ENCODE results near the gene DOK7. TPM values are rescaled to one million over a fixed set of nuclear protein-coding genes. Genes with fewer than 3 reads are reported as not detected.

Gene DOK7
- total RNA-seq, 1 experiment from 2014 or later: 0.26 TPM

GRCh38 chr4:3443750-3444309 is 19.3 kb upstream of the DOK7 start:
- no peaks in the 10 kb centered on the region for H3K4me1 Mint-ChIP-seq
- H3K4ac ChIP-seq (ENCODE audit: low read depth, low read length): no peak overlapping the region
- no peak; the same call in 2 of the 3 replicates for TF ChIP-seq CTCF (conservative IDR thresholded peaks at IDR 0.05)

More at GRCh38 chr4:3443750-3444309, 19.3 kb upstream of the DOK7 start:
- Mint-ChIP-seq H3K9me3 (no peaks in the 10 kb centered on the region), H3K4me3 (no peak overlapping the region), H3K27me3 (ENCODE audit: low read depth) (no peaks in the 10 kb centered on the region; the same call in 1 of the 2 replicates), H3K36me3 (ENCODE audit: insufficient read depth in 1 of 3, low read depth in 3 of 3) (no peaks in the 10 kb centered on the region), H3K27ac (no peak overlapping the region)
- Histone ChIP-seq H3K79me2 (ENCODE audit: insufficient read depth, low read length) (no peaks in the 10 kb centered on the region), H3K56ac (ENCODE audit: insufficient read length, low read depth, low read length) (no peak overlapping the region), H3K27me3 (ENCODE audit: insufficient read depth, low read length) (no peaks in the 10 kb centered on the region), H3K79me1 (ENCODE audit: insufficient read depth, low read depth, low read length, poor library complexity, severe bottlenecking) (no peaks in the 10 kb centered on the region), H3K9ac (ENCODE audit: extremely low read depth, insufficient read length, low read length) (no peak overlapping the region), H3K9me3 (ENCODE audit: control insufficient read depth, low read depth, low read length) (no peaks in the 10 kb centered on the region), H2BK20ac (ENCODE audit: low read depth, low read length, poor library complexity, severe bottlenecking) (no peak overlapping the region), H3T11ph (ENCODE audit: low read length) (no peak overlapping the region), H3K14ac (ENCODE audit: insufficient read depth, low read length) (no peak overlapping the region), H2AK5ac (ENCODE audit: insufficient read length, low read length) (no peak overlapping the region), H2AFZ (ENCODE audit: low read length) (no peak overlapping the region), H3K4me2 (ENCODE audit: insufficient read depth, insufficient read length, low read length) (no peak overlapping the region), H3K4me1 (ENCODE audit: insufficient read depth, low read length) (no peaks in the 10 kb centered on the region), H4K8ac (replicated peaks; ENCODE audit: insufficient read length, low read depth, low read length) (no peak overlapping the region), H3K23ac (ENCODE audit: insufficient read length, low read depth, low read length) (no peak overlapping the region), H2BK120ac (ENCODE audit: low read depth, low read length, poor library complexity, severe bottlenecking) (no peak overlapping the region), H2BK12ac (ENCODE audit: insufficient read length, low read depth, low read length) (no peak overlapping the region), H2BK15ac (ENCODE audit: low read depth, low read length) (no peak overlapping the region), H3K18ac (ENCODE audit: insufficient read length, low read depth, low read length) (no peak overlapping the region), H4K5ac (ENCODE audit: insufficient read length, low read depth, low read length) (no peak overlapping the region), H3K27ac (ENCODE audit: insufficient read length, low read depth, low read length) (no peak overlapping the region), H2BK5ac (ENCODE audit: insufficient read length, low read length) (no peak overlapping the region), H3K23me2 (ENCODE audit: insufficient read length, low read depth, low read length, poor library complexity, severe bottlenecking) (no peaks in the 10 kb centered on the region), H4K20me1 (ENCODE audit: control insufficient read depth, insufficient read depth, insufficient read length) (no peaks in the 10 kb centered on the region), H4K91ac (ENCODE audit: insufficient read length, low read depth, low read length) (no peak overlapping the region)
- no CpG with 5 or more reads among the region's 17 CpGs for WGBS (ENCODE audit: extremely low coverage, insufficient read length, low lambda C conversion rate)
- DNase-seq: no peak

All from H9 (cell line).